ENCODE results near the gene BCL11B.

The BCL11B gene

GRCh38 chr14:99194736-99195135 is 77.3 kb downstream of the BCL11B start:
- CTCF ChIA-PET: interaction anchor here (0.6 kb wide), 1 partner anchor 89 kb away, joined by 3 read pairs; no protein-coding TSS in a partner anchor
- TF ChIP-seq FOXK2 (IDR thresholded peaks at IDR 0.05) (no peak), ELF4 (IDR thresholded peaks at IDR 0.05) (no peak), L3MBTL2 (conservative IDR thresholded peaks at IDR 0.05) (no peak), FOXA1 (IDR thresholded peaks at IDR 0.05) (no peak), LEF1 (IDR thresholded peaks at IDR 0.05; ENCODE audit: borderline replicate concordance) (no peak)
- DNase-seq (ENCODE audit: extremely low spot score): no peak
- POLR2A ChIA-PET: no interaction called here

GRCh38 chr14:99194136-99194535 is 77.9 kb downstream of the BCL11B start:
- no peak for DNase-seq (ENCODE audit: extremely low spot score)
- TF ChIP-seq TARDBP (IDR thresholded peaks at IDR 0.05) (no peak), ARNT (IDR thresholded peaks at IDR 0.05) (no peak), HDGF (IDR thresholded peaks at IDR 0.05; ENCODE audit: borderline replicate concordance) (no peak), SUZ12 (IDR thresholded peaks at IDR 0.05) (no peak), L3MBTL2 (conservative IDR thresholded peaks at IDR 0.05) (no peak), LEF1 (IDR thresholded peaks at IDR 0.05; ENCODE audit: borderline replicate concordance) (no peak), FOXK2 (IDR thresholded peaks at IDR 0.05) (no peak), CTBP1 (IDR thresholded peaks at IDR 0.05; ENCODE audit: borderline replicate concordance) (no peak), ZNF384 (IDR thresholded peaks at IDR 0.05) (no peak)
- ChIA-PET CTCF (no interaction called here), POLR2A (no interaction called here)

- TF ChIP-seq CTBP1 (IDR thresholded peaks at IDR 0.05; ENCODE audit: borderline replicate concordance) (no peak), SUZ12 (IDR thresholded peaks at IDR 0.05) (no peak), FOXK2 (IDR thresholded peaks at IDR 0.05) (no peak), PKNOX1 (IDR thresholded peaks at IDR 0.05) (no peak), NFRKB (IDR thresholded peaks at IDR 0.05) (no peak), ELF4 (IDR thresholded peaks at IDR 0.05) (no peak)
- ChIA-PET POLR2A (no interaction called here), CTCF (no interaction called here)
- no peak for DNase-seq (ENCODE audit: extremely low spot score)
Measured at GRCh38 chr14:99192830-99193229, 79.2 kb downstream of the BCL11B start.

GRCh38 chr14:99192028-99192621 is 79.9 kb downstream of the BCL11B start:
- no peak for DNase-seq (ENCODE audit: extremely low spot score)
- ChIA-PET POLR2A (no interaction called here), CTCF (no interaction called here)
- TF ChIP-seq TARDBP (IDR thresholded peaks at IDR 0.05) (no peak), SUZ12 (IDR thresholded peaks at IDR 0.05) (no peak), FOXA1 (IDR thresholded peaks at IDR 0.05) (no peak), ARNT (IDR thresholded peaks at IDR 0.05) (no peak), ZNF384 (IDR thresholded peaks at IDR 0.05) (no peak), LEF1 (IDR thresholded peaks at IDR 0.05; ENCODE audit: borderline replicate concordance) (no peak)

GRCh38 chr14:99191395-99192027 is 80.5 kb downstream of the BCL11B start:
- no peak for DNase-seq (ENCODE audit: extremely low spot score)
- ChIA-PET CTCF (interaction anchor here (0.6 kb wide), 1 partner anchor 77 kb away, joined by 3 read pairs; no protein-coding TSS in a partner anchor), POLR2A (no interaction called here)
- TF ChIP-seq ARNT (IDR thresholded peaks at IDR 0.05) (no peak), PKNOX1 (IDR thresholded peaks at IDR 0.05) (no peak)

- DNase-seq (ENCODE audit: extremely low spot score): no peak
- ChIA-PET POLR2A (no interaction called here), CTCF (interaction anchor here (0.6 kb wide), 1 partner anchor 78 kb away, joined by 3 read pairs; no protein-coding TSS in a partner anchor)
- TF ChIP-seq FOXA1 (IDR thresholded peaks at IDR 0.05) (no peak), SUZ12 (IDR thresholded peaks at IDR 0.05) (no peak), ZNF384 (IDR thresholded peaks at IDR 0.05) (no peak), SP1 (IDR thresholded peaks at IDR 0.05) (no peak), BHLHE40 (IDR thresholded peaks at IDR 0.05; ENCODE audit: borderline replicate concordance) (no peak), L3MBTL2 (conservative IDR thresholded peaks at IDR 0.05) (no peak), PKNOX1 (IDR thresholded peaks at IDR 0.05) (no peak), FOXM1 (IDR thresholded peaks at IDR 0.05; ENCODE audit: borderline replicate concordance) (no peak), FOXK2 (IDR thresholded peaks at IDR 0.05) (no peak), NFRKB (IDR thresholded peaks at IDR 0.05) (no peak), ARNT (IDR thresholded peaks at IDR 0.05) (no peak), TARDBP (IDR thresholded peaks at IDR 0.05) (no peak), ELF4 (IDR thresholded peaks at IDR 0.05) (no peak), LEF1 (IDR thresholded peaks at IDR 0.05; ENCODE audit: borderline replicate concordance) (no peak), HDGF (IDR thresholded peaks at IDR 0.05; ENCODE audit: borderline replicate concordance) (no peak), CTBP1 (IDR thresholded peaks at IDR 0.05; ENCODE audit: borderline replicate concordance) (no peak)
Measured at GRCh38 chr14:99190696-99191394, 81.2 kb downstream of the BCL11B start.

Measured in HEK293T (cell line).